ENCODE results near the gene NKAIN4. TPM values are rescaled to one million over a fixed set of nuclear protein-coding genes. Genes with fewer than 3 reads are reported as not detected.

NKAIN4 gene
- total RNA-seq, 1 donor from 2014 or later: not detected

- no peak for DNase-seq
- no peak overlapping the region for H3K27ac ChIP-seq (replicated peaks)
- H3K9me3 ChIP-seq (replicated peaks): no peaks in the 10 kb centered on the region
- no peak overlapping the region for H3K4me3 ChIP-seq
- H3K27me3 ChIP-seq (ENCODE audit: low read depth): no peaks in the 10 kb centered on the region
- peaks cover 18% of the 10 kb centered on the region for H3K36me3 ChIP-seq
- no peak for TF ChIP-seq CTCF (IDR thresholded peaks at IDR 0.05; ENCODE audit: borderline replicate concordance)
- intact Hi-C loops (cut with micrococcal nuclease): no loop called here
- peaks cover 27% of the 10 kb centered on the region for H3K4me1 ChIP-seq
Measured at GRCh38 chr20:63194797-63195173, 59.5 kb downstream of the NKAIN4 start.

- Histone ChIP-seq H3K27ac (replicated peaks) (no peak overlapping the region), H3K27me3 (ENCODE audit: low read depth) (no peaks in the 10 kb centered on the region), H3K4me3 (no peak overlapping the region), H3K9me3 (replicated peaks) (no peaks in the 10 kb centered on the region), H3K4me1 (peaks cover 27% of the 10 kb centered on the region), H3K36me3 (peaks cover 18% of the 10 kb centered on the region)
- intact Hi-C loops (cut with micrococcal nuclease): no loop called here
- no peak for TF ChIP-seq CTCF (IDR thresholded peaks at IDR 0.05; ENCODE audit: borderline replicate concordance)
- DNase-seq: no peak
Measured at GRCh38 chr20:63194007-63194796, 60.1 kb downstream of the NKAIN4 start.

GRCh38 chr20:63192721-63193120, 61.5 kb downstream of the NKAIN4 start:
- H3K9me3 ChIP-seq (replicated peaks): no peaks in the 10 kb centered on the region
- intact Hi-C loops (cut with micrococcal nuclease): no loop called here

GRCh38 chr20:63191400-63191799, 62.9 kb downstream of the NKAIN4 start:
- DNase-seq: no peak

More at GRCh38 chr20:63192721-63193120, 61.5 kb downstream of the NKAIN4 start:
- Histone ChIP-seq H3K27ac (replicated peaks) (no peak overlapping the region), H3K27me3 (ENCODE audit: low read depth) (no peaks in the 10 kb centered on the region), H3K4me3 (no peak overlapping the region), H3K4me1 (peaks cover 13% of the 10 kb centered on the region), H3K36me3 (peaks cover 18% of the 10 kb centered on the region)
- no peak for DNase-seq
- no peak for TF ChIP-seq CTCF (IDR thresholded peaks at IDR 0.05; ENCODE audit: borderline replicate concordance)

GRCh38 chr20:63190828-63191227, 63.4 kb downstream of the NKAIN4 start:
- no peak for TF ChIP-seq CTCF (IDR thresholded peaks at IDR 0.05; ENCODE audit: borderline replicate concordance)
- H3K27ac ChIP-seq (replicated peaks): no peak overlapping the region
- H3K9me3 ChIP-seq (replicated peaks): no peaks in the 10 kb centered on the region
- H3K36me3 ChIP-seq: peaks cover 13% of the 10 kb centered on the region
- H3K4me1 ChIP-seq: no peaks in the 10 kb centered on the region
- DNase-seq: no peak
- no peaks in the 10 kb centered on the region for H3K27me3 ChIP-seq (ENCODE audit: low read depth)
- intact Hi-C loops (cut with micrococcal nuclease): no loop called here
- no peak overlapping the region for H3K4me3 ChIP-seq

More at GRCh38 chr20:63191400-63191799, 62.9 kb downstream of the NKAIN4 start:
- no peaks in the 10 kb centered on the region for H3K4me1 ChIP-seq
- no peak for TF ChIP-seq CTCF (IDR thresholded peaks at IDR 0.05; ENCODE audit: borderline replicate concordance)
- no peaks in the 10 kb centered on the region for H3K27me3 ChIP-seq (ENCODE audit: low read depth)
- H3K4me3 ChIP-seq: no peak overlapping the region
- H3K9me3 ChIP-seq (replicated peaks): no peaks in the 10 kb centered on the region
- no peak overlapping the region for H3K27ac ChIP-seq (replicated peaks)
- H3K36me3 ChIP-seq: peaks cover 15% of the 10 kb centered on the region
- intact Hi-C loops (cut with micrococcal nuclease): no loop called here

Small RNA genes within 50 kb of the gene (microRNA-seq; reads per million reads assigned to microRNA genes)
- gene MIR3196 (not detected), gene MIR4326 (not detected)

Other genes with a start within 250 kb of the NKAIN4 start
- not detected for gene BHLHE23, start 247.5 kb downstream of the NKAIN4 start, total RNA-seq
- gene YTHDF1, start 38.3 kb downstream of the NKAIN4 start, total RNA-seq: 22.2 TPM
- 0.27 TPM for gene BIRC7, start 18.6 kb downstream of the NKAIN4 start, total RNA-seq
- 33.4 TPM for gene ARFGAP1, start 18.4 kb upstream of the NKAIN4 start, total RNA-seq
- not detected for gene COL20A1, start 38.7 kb upstream of the NKAIN4 start, total RNA-seq
- gene CHRNA4, start 106.9 kb upstream of the NKAIN4 start, total RNA-seq: 0.38 TPM
- 2.3 TPM for gene KCNQ2, start 218.2 kb upstream of the NKAIN4 start, total RNA-seq
- 1,286 TPM for gene EEF1A2, start 244.6 kb upstream of the NKAIN4 start, total RNA-seq